ENCODE data around the gene PTBP1.

DNA sequence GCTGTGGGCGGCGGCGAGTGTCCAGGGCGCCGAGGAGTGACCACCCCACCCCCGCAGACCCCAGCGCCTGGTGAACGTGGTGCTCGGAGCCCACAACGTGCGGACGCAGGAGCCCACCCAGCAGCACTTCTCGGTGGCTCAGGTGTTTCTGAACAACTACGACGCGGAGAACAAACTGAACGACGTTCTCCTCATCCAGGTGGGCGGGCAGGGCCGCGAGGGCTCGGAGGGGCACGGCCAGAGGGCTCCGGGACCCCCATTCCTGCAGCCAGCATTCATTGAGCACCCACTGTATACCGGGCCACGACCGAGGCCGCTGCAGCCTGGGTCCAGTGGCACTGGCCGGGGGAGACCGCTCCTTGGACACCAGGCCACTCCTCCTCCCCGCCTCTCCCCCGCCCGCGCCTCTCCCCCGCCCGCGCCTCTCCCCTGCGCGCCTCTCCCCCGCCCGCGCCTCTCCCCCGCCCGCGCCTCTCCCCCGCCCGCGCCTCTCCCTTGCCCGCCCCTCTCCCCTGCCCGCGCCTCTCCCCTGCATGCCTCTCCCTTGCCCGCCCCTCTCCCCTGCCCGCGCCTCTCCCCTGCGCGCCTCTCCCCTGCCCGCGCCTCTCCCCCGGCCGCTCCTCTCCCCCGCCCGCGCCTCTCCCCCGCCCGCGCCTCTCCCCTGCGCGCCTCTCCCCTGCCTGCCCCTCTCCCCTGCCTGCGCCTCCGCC is 46.7 kb downstream of the PTBP1 start:
- TF ChIP-seq POLR2A (IDR thresholded peaks at IDR 0.05; ENCODE audit: low read depth, low read length) (no peak), TAF1 (IDR thresholded peaks at IDR 0.05; ENCODE audit: borderline replicate concordance, low read depth, low read length) (no peak)

All from GM12892 (cell line).